ENCODE data around the gene SYT1. TPM values are rescaled to one million over a fixed set of nuclear protein-coding genes. Genes with fewer than 3 reads are reported as not detected.

The SYT1 gene
- total RNA-seq, 2 donors from 2014 or later: 6.1 to 11.5 TPM

- no peak for DNase-seq (ENCODE audit: low spot score)
- Histone ChIP-seq H3K4me3 (no peak overlapping the region), H3K4me1 (replicated peaks) (no peaks in the 10 kb centered on the region), H3K27ac (no peak overlapping the region), H3K36me3 (no peaks in the 10 kb centered on the region), H3K9me3 (no peaks in the 10 kb centered on the region), H3K27me3 (replicated peaks; ENCODE audit: insufficient read depth) (no peaks in the 10 kb centered on the region)
- WGBS: 62% methylated on average over 1 of the region's 1 CpG
- TF ChIP-seq CTCF (IDR thresholded peaks at IDR 0.05) (no peak), POLR2A (IDR thresholded peaks at IDR 0.05) (no peak), POLR2AphosphoS5 (IDR thresholded peaks at IDR 0.05) (no peak)
- intact Hi-C loops (cut with DNase I): no loop called here
Observed at GRCh38 chr12:79322905-79323304, 458.3 kb downstream of the SYT1 start.

- no peaks in the 10 kb centered on the region for H3K4me1 ChIP-seq (replicated peaks)
- H3K4me3 ChIP-seq: no peak overlapping the region
- intact Hi-C loops (cut with DNase I): no loop called here
- H3K27ac ChIP-seq: no peak overlapping the region
- no peaks in the 10 kb centered on the region for H3K36me3 ChIP-seq
- TF ChIP-seq POLR2AphosphoS5 (IDR thresholded peaks at IDR 0.05): no peak
- no peak for DNase-seq (ENCODE audit: low spot score)
- 69% methylated on average over 3 of the region's 3 CpGs for WGBS
- H3K27me3 ChIP-seq (replicated peaks; ENCODE audit: insufficient read depth): no peaks in the 10 kb centered on the region
- no peaks in the 10 kb centered on the region for H3K9me3 ChIP-seq
Observed at GRCh38 chr12:79324571-79324970, 460.0 kb downstream of the SYT1 start.

- H3K27me3 ChIP-seq (replicated peaks; ENCODE audit: insufficient read depth): no peaks in the 10 kb centered on the region
- no peak overlapping the region for H3K4me3 ChIP-seq
- H3K27ac ChIP-seq: no peak overlapping the region
- DNase-seq (ENCODE audit: low spot score): no peak
- TF ChIP-seq POLR2AphosphoS5 (IDR thresholded peaks at IDR 0.05): no peak
- no peak for TF ChIP-seq POLR2A (IDR thresholded peaks at IDR 0.05)
- TF ChIP-seq CTCF (IDR thresholded peaks at IDR 0.05): no peak
- intact Hi-C loops (cut with DNase I): no loop called here
- no peaks in the 10 kb centered on the region for H3K9me3 ChIP-seq
- 66% methylated on average over 2 of the region's 2 CpGs for WGBS
- no peaks in the 10 kb centered on the region for H3K36me3 ChIP-seq
- H3K4me1 ChIP-seq (replicated peaks): no peaks in the 10 kb centered on the region
Observed at GRCh38 chr12:79326222-79326621, 461.6 kb downstream of the SYT1 start.

- 85% methylated on average over 2 of the region's 2 CpGs for WGBS
- TF ChIP-seq CTCF (IDR thresholded peaks at IDR 0.05) (no peak), POLR2A (IDR thresholded peaks at IDR 0.05) (no peak), POLR2AphosphoS5 (IDR thresholded peaks at IDR 0.05) (no peak)
- intact Hi-C loops (cut with DNase I): no loop called here
- no peaks in the 10 kb centered on the region for H3K4me1 ChIP-seq (replicated peaks)
- no peak overlapping the region for H3K27ac ChIP-seq
- H3K4me3 ChIP-seq: no peak overlapping the region
- no peaks in the 10 kb centered on the region for H3K9me3 ChIP-seq
- DNase-seq (ENCODE audit: low spot score): no peak
- no peaks in the 10 kb centered on the region for H3K27me3 ChIP-seq (replicated peaks; ENCODE audit: insufficient read depth)
- H3K36me3 ChIP-seq: no peaks in the 10 kb centered on the region
Observed at GRCh38 chr12:79326663-79327062, 462.1 kb downstream of the SYT1 start.

- TF ChIP-seq CTCF (IDR thresholded peaks at IDR 0.05): no peak
- TF ChIP-seq POLR2AphosphoS5 (IDR thresholded peaks at IDR 0.05): no peak
- TF ChIP-seq POLR2A (IDR thresholded peaks at IDR 0.05): no peak
- DNase-seq (ENCODE audit: low spot score): no peak
- Histone ChIP-seq H3K27me3 (replicated peaks; ENCODE audit: insufficient read depth) (no peaks in the 10 kb centered on the region), H3K27ac (no peak overlapping the region), H3K4me3 (no peak overlapping the region), H3K9me3 (no peaks in the 10 kb centered on the region), H3K36me3 (no peaks in the 10 kb centered on the region), H3K4me1 (replicated peaks) (no peaks in the 10 kb centered on the region)
- intact Hi-C loops (cut with DNase I): no loop called here
- 91% methylated on average over 1 of the region's 1 CpG for WGBS
Observed at GRCh38 chr12:79327465-79327864, 462.9 kb downstream of the SYT1 start.

All from prostate gland (tissue), 2 donors.